Transverse colon (tissue), 3 donors: ENCODE measurements around the gene TUBA3E.
"Not testable (repeated sequence)": the region's sequence is repeated elsewhere in the genome, so short reads cannot be mapped to it uniquely, and the experiment has no call there.

Source experiments
- EP300 ChIP-seq: sonication (generic); formaldehyde crosslinking; IDR thresholded peaks from one replicate; pipeline ENCODE4 v1.6.1; 2017; ENCODE audit warnings: antibody characterized with exemption, low read depth
- POLR2A ChIP-seq: fragments of 450-650 bp; IDR thresholded peaks from one replicate; pipeline ENCODE4 v1.6.1; 2016; ENCODE audit warnings: antibody characterized with exemption, mild to moderate bottlenecking, moderate library complexity
- TF ChIP-seq, protein P1 (sequence below), 5 experiments: fragments of 200-600 bp in 3 of 5; fragments of 450-650 bp in 2 of 5; sonication (generic) in 3 of 5; IDR thresholded peaks; 1 replicate in 2 of 5; 2 replicates in 3 of 5; pipeline ENCODE4 v1.5.1; 2016 to 2017; ENCODE audit warnings: antibody characterized with exemption in 5 of 5, inconsistent platforms in 3 of 5, mild to moderate bottlenecking in 2 of 5, moderate library complexity in 1 of 5

- TF ChIP-seq, protein P1, sequence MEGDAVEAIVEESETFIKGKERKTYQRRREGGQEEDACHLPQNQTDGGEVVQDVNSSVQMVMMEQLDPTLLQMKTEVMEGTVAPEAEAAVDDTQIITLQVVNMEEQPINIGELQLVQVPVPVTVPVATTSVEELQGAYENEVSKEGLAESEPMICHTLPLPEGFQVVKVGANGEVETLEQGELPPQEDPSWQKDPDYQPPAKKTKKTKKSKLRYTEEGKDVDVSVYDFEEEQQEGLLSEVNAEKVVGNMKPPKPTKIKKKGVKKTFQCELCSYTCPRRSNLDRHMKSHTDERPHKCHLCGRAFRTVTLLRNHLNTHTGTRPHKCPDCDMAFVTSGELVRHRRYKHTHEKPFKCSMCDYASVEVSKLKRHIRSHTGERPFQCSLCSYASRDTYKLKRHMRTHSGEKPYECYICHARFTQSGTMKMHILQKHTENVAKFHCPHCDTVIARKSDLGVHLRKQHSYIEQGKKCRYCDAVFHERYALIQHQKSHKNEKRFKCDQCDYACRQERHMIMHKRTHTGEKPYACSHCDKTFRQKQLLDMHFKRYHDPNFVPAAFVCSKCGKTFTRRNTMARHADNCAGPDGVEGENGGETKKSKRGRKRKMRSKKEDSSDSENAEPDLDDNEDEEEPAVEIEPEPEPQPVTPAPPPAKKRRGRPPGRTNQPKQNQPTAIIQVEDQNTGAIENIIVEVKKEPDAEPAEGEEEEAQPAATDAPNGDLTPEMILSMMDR (IDR thresholded peaks at IDR 0.05) = not testable (repeated sequence)
- TF ChIP-seq POLR2A, EP300: not testable (repeated sequence)
Measured at GRCh38 chr2:130219147-130219546, 20.9 kb upstream of the TUBA3E start.
